K562 (cell line): ENCODE measurements around the gene SLC34A1. TPM values are rescaled to one million over a fixed set of nuclear protein-coding genes. Genes with fewer than 3 reads are reported as not detected.

Experiments used
- BRF2 ChIP-seq: IDR thresholded peaks from 3 replicates; pipeline ENCODE4 v1.6.1; 2011; ENCODE audit warnings: borderline replicate concordance, mild to moderate bottlenecking; ENCODE audit not compliant: insufficient read length, insufficient read depth
- E2F1 ChIP-seq: sonication (generic); formaldehyde crosslinking; IDR thresholded peaks from 2 replicates; pipeline ENCODE4 v1.8.1; 2023; ENCODE audit warnings: mild to moderate bottlenecking, missing genetic modification reagents, moderate library complexity
- KDM2B ChIP-seq: fragments of 250-450 bp; sonication (Bioruptor Pico); IDR thresholded peaks from 2 replicates; pipeline ENCODE4 v1.8.0; 2021; ENCODE audit warnings: mild to moderate bottlenecking, moderate library complexity
- NFIX ChIP-seq: fragments of 250-450 bp; sonication (Bioruptor Pico); IDR thresholded peaks from 2 replicates; pipeline ENCODE4 v1.4.0; 2020; ENCODE audit warnings: low read depth, mild to moderate bottlenecking, moderate library complexity
- PBX2 ChIP-seq, 2 experiments: IDR thresholded peaks in 1 of 2; conservative IDR thresholded peaks in 1 of 2; 2 replicates each; pipeline ENCODE4 v1.6.1; 2016; ENCODE audit warnings: low read depth in 2 of 2, mild to moderate bottlenecking in 1 of 2, missing compliant biosample characterization in 1 of 2, missing genetic modification characterization in 1 of 2, moderate library complexity in 1 of 2
- TCF15 ChIP-seq: fragments of 250-450 bp; sonication (Bioruptor Pico); IDR thresholded peaks from 2 replicates; pipeline ENCODE4 v1.8.0; 2022; ENCODE audit warnings: moderate library complexity, mild to moderate bottlenecking, inconsistent platforms
- ZC3H11A ChIP-seq: IDR thresholded peaks from 2 replicates; pipeline ENCODE4 v1.6.1; 2012; ENCODE audit warnings: low read depth, low read length, improper control_type of control experiment
- ZNF23 ChIP-seq: fragments of 250-450 bp; sonication (Bioruptor Pico); IDR thresholded peaks from 2 replicates; pipeline ENCODE4 v1.4.0; 2020; ENCODE audit warnings: mild to moderate bottlenecking
- ZNF398 ChIP-seq: fragments of 250-450 bp; sonication (Bioruptor Pico); IDR thresholded peaks from 2 replicates; pipeline ENCODE4 v1.8.0; 2021; ENCODE audit warnings: moderate library complexity, mild to moderate bottlenecking, inconsistent platforms
- ZNF449 ChIP-seq: fragments of 250-450 bp; sonication (Bioruptor Pico); IDR thresholded peaks from 2 replicates; pipeline ENCODE4 v1.8.0; 2022; ENCODE audit warnings: moderate library complexity, mild to moderate bottlenecking, inconsistent platforms
- ZNF785 ChIP-seq: fragments of 250-450 bp; sonication (Bioruptor Pico); IDR thresholded peaks from 2 replicates; pipeline ENCODE4 v1.4.0; 2020; ENCODE audit warnings: mild to moderate bottlenecking
- polyA plus RNA-seq, 8 experiments: library from polyadenylated mRNA; depleted of rRNA in 4 of 8; stranded (reverse) in 5 of 8; unstranded in 3 of 8; fragments of >200 nt; fragmentation: Nextera tagmentation in 2 of 8; fragmentation: Illumina TruSeq in 1 of 8; extraction: Ambion mirVana in 2 of 8; extraction: Trizol in 1 of 8; gene quantifications; 2 replicates each; pipeline versions ENCODE4 v1.2.1 to v1.2.3, GENCODE V29; 2011 to 2014; ENCODE audit warnings: inconsistent platforms in 1 of 8, missing spikeins in 1 of 8
- total RNA-seq, 7 experiments: library from RNA; depleted of rRNA in 6 of 7; stranded (reverse); fragments of >200 nt in 6 of 7; fragmentation: Illumina TruSeq in 2 of 7; extraction: Trizol in 2 of 7; gene quantifications; 2 replicates each; pipeline versions ENCODE4 v1.2.1 to v1.2.3, GENCODE V29; 2011 to 2021; ENCODE audit warnings: low replicate concordance in 1 of 7

SLC34A1 gene
- total and polyA plus RNA-seq, 9 of the 15 experiments (the other 6 are each of a cell fraction or from before 2014, with no cell fraction given) = not detected

GRCh38 chr5:177446200-177447065 lies 62.2 kb downstream of the SLC34A1 start, which contains the start of gene PRR7 (continued):
- TF ChIP-seq E2F1 (CRISPR knock-in tag) = no peak
- TF ChIP-seq NFIX (CRISPR knock-in tag) = no peak
- no peak for TF ChIP-seq ZC3H11A
- no peak for TF ChIP-seq PBX2 (CRISPR knock-in tag; IDR thresholded peaks at IDR 0.05; ENCODE audit: low read depth)
- TF ChIP-seq PBX2 (tag; conservative IDR thresholded peaks at IDR 0.05; ENCODE audit: low read depth) = no peak
- no peak for TF ChIP-seq ZNF449 (CRISPR knock-in tag)
- TF ChIP-seq ZNF398 (CRISPR knock-in tag) = no peak
- TF ChIP-seq TCF15 (CRISPR knock-in tag) = no peak
- TF ChIP-seq BRF2 = no peak
- no peak for TF ChIP-seq KDM2B (CRISPR knock-in tag)
- TF ChIP-seq ZNF23 (CRISPR knock-in tag) = no peak
- TF ChIP-seq ZNF785 (CRISPR knock-in tag) = no peak
